DMS 273 (cell line): ENCODE data around the gene TRIM28.
"Not testable (repeated sequence)": the region's sequence is repeated elsewhere in the genome, so short reads cannot be mapped to it uniquely, and the experiment has no call there.

Source experiments
- DNase-seq: peaks from one replicate; lab custom pipeline; 2025; ENCODE audit not compliant: unreplicated experiment; lab: John Stamatoyannopoulos, UW

Gene TRIM28

DNA sequence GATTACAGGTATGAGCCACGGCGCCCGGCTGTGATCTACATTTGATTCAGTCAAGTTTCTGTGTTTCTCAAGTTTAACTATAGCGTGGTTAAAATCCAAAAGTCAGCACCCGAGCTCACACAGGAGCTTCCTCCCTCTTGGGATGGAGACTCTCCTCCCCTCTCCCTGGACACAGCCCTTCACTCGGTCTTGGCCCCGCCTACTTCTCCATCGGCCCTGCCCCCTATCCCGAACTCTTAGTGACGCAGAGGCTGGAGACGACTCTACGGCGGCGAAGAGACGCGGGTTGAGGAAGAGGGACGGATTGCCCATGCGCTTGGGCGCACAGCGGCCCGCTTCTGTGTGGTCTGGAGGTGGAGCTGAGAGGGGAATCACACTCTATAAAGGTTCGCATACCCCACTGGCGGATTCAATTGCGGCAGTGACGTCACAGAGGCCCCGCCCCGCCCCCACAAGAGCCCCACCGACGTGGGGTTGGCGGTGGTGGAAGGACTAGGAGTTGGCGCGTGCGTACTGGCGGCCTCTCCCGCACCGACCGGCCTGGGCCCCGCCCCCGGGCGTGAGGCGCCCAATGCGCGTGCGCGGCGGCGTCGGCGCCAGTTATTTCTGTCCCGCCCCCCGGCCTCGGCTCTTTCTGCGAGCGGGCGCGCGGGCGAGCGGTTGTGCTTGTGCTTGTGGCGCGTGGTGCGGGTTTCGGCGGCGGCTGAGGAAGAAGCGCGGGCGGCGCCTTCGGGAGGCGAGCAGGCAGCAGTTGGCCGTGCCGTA, at the start of gene TRIM28:
Gene TRIM28 (plus strand): TSS at position 239 of the 765 bp plus-strand sequence. CDS start 694 bp downstream, outside the sequence.
- no peak for DNase-seq

- DNase-seq, result no peak
Measured at GRCh38 chr19:58497634-58498170, 46.2 kb upstream of the TRIM28 start.

DNA sequence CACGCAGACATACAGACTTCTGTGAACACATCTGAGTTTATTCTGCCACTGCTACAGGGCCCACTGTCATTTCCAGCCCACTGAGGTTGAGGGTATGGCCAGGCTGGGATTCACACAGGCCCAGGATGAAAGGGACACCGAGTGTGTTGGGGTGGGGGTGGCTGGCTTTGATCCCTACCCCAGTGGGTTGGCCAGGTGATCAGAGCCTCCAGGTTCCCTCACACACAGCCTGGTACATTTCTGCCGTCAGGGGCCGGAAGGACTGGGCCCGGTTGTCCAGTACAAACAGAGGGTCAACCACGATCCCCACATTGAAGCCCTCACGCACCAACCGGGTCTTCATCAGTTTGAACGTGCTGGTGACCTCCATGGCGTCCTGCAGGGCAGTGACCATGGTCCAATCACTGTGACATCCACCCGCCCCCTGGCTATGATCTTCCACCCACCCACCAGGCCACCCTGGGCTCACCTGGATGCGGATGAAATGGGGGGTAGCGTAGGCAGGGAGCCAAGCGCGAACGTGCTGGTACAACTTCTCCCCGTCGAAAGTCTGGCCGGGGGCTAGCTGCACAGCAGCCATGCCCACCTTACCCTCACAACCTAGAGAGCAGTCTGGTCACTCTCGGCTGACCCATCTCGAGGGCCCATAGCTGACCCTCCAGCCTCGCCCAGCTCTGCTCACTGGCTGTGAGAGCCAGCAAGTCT, 45.4 kb upstream of the TRIM28 start:
- DNase-seq, result no peak

DNA sequence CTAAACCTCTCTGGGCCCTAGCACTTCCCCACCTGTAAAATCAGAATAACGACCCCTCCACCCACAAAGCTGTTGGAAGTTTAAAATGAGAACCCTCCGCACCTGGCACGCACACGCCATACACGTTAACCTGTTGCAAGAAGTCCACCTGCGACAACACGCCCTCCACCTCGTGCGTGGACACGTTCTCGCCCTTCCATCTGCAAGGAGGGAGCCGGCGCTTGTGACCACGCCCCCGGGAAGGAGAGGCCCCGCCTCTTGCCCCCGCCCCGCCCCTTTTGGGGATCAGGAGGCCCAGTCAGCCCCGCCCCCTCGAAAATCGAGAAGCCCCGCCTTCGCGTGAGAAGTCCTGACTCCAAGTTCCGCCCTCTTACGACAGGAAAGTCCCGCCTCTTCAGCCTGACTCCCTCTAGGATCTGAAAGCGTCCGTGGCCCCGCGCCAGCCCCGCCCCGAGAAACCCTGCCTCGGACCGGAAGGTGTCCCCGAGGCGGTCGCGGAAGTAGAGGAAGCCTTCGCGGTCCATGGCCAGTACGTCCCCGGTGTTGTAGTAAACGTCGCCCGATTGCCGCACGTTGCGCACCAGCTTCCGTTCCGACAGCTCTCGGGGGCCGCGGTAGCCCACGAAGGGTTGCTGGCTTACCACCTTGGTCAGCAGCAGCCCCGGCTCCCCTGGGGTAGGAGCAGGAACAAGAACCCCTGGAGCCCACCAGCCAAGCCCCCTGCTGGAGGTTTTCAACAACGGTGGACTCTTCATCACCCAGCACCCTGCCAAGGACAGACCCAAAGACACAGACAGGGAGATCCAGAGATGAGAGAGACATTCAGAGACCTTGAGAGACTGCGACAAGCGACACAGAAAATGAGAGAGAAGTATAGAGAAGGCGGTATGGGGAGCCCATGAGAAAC, 44.6 kb upstream of the TRIM28 start:
- DNase-seq, result peak; percentile 100

DNA sequence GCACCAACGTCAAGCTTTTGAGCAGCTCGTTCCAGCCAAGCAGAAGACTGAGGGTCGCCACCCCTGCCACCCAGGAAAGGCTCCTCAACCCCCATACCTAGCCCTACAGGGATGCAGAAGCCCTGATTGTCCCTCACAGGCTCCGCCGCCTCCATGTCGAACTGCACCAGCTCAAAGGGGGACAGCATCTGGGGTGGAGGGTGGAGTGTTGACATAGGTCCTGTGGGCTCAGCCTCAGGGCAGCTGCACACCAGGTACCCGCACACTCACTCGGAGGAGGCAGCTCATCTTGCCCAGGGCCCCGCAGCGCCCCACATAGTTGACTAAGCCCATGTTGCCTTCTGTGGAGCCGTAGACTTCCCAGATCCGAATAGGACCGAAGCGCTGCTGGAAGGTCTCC, 43.6 kb upstream of the TRIM28 start:
- DNase-seq, result no peak

GRCh38 chr19:58507602-58508223, 36.2 kb upstream of the TRIM28 start:
- not testable (repeated sequence) for DNase-seq

- no peak for DNase-seq
Measured at GRCh38 chr19:58509731-58510083, 34.2 kb upstream of the TRIM28 start.

GRCh38 chr19:58510084-58510862, 33.6 kb upstream of the TRIM28 start:
- no peak for DNase-seq

DNA sequence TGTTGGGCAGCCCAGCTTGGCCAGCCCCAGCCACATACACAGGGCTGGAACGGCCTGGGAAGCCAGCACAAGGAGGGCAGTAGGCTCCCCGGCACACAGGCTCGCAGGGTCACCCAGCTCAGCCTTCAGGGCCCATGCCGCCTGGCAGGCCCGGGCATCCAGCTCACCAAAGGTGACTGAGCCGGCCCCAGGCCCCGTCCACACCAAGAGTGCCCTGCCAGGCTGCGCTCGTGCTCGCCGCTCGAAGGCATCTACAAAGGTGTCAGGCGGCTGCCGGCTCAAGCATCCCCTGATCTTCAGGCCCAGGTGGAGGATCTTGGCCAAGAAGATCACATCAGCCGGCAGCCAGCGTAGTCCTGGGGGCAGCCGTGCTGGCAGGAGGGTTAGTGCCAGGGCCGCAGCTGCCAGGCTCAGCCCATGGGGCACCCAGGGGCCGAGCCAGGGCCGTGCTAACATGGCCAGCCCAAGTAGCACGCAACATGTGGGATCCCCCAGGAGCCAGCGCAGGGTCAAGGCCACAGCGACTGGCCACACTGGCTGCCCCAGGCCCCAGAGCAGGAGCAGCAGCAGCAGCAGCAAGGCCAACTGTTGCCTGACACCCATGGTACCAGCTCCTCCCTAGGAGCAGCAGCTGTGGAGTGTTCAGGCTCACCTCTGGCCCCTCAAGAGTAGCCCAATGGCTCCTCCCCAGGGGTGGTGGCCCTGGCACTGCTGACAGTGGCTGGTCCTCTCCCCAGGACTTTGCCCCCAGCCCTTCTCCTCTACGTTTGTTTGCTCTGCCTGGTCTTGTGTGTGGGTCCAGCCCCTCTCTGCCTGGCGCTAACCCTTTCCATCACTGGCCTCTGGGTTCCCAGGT, 32.3 kb upstream of the TRIM28 start, which contains the start of gene SLC27A5:
Gene SLC27A5 (minus strand): TSS at position 640 of the 856 bp plus-strand sequence. CDS start 37 bp downstream, at position 603.
- no peak for DNase-seq

DNA sequence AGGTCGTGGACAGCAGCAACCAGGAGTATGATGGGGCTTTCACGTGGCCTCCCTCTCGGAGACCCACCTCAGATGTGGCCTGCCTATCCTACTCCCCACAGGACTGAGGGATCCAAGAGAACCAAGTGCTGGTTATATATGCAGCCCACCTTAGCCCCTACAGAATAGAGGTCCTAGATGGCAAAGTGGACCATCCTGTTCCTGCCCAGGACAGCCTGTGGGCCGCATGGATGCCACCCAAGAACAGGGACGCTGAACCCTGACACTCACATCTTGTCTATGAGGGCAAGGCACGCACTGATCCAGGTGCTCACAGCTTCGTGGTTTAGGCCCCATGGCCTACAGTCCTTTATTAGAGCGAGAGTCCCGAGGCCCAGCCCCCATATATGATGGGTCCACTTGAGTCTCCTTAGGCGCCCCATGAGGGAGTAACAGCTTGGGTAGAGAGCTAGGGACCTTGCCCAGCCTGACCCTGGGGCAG, 30.6 kb upstream of the TRIM28 start:
- no peak for DNase-seq

DNA sequence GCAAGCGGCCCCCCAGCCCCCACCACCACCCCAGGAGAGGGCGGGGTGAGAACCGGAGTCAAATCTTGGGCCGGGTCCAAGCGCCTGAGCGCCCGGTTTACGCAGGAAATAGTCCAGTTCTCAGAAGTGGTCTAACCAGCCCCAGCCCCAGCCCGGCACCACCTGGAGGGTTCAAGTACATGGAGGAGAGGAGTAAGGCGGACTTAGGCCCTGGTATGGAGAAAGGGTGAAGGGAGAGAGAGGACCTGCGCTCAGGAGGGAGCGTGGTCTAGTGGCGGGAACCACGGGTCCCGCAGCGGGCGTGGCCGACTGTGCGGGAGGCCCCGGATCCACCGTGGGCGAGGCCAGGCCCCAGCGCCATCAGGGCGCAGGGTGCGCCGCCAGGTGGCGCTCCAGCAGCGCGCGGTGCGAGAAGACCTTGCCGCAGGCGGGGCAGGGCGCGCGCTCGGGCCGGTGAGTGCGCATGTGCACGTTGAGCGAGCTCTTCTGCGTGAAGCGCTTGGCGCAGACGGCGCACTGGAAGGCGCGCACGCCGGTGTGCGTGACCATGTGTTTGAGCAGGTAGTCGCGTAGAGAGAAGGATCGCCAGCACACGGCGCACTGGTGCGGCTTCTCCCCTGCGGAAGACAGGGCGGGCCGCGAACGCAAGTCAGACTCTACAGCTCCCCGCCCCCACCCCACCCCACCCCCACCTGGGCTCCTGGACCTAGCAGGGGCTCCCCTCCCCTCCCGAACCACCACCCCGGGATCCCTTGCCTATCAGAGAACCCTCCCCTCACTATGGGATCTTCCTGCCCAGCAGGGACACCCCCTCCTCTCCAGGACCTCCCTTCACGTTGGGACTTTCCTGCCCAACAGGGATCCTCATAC, 29.9 kb upstream of the TRIM28 start:
- peak; percentile 99 for DNase-seq

DNA sequence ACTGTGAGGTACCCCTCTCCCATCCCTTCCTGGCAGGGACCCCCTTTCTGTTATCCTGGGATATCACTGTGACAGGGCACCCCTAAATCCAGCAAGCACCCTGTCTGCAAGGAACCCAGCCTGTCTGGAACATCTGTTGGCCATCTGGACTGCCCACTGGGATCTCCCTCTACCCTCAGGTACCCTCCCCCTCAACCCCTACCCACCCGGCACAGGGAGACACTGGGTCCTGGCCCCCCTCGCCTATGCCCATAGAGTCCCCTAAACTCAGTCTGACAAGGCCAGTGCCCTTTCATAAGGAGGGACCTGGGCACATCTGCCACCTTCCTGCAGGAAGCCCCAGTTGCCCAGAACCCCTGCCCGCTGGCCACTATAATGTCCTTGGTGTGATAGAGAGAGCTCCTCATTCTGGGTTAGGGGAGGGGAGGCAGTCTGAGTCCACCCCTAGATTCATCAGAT, 29.3 kb upstream of the TRIM28 start:
- DNase-seq, result no peak

GRCh38 chr19:58515259-58515658, 28.6 kb upstream of the TRIM28 start:
- no peak for DNase-seq

DNA sequence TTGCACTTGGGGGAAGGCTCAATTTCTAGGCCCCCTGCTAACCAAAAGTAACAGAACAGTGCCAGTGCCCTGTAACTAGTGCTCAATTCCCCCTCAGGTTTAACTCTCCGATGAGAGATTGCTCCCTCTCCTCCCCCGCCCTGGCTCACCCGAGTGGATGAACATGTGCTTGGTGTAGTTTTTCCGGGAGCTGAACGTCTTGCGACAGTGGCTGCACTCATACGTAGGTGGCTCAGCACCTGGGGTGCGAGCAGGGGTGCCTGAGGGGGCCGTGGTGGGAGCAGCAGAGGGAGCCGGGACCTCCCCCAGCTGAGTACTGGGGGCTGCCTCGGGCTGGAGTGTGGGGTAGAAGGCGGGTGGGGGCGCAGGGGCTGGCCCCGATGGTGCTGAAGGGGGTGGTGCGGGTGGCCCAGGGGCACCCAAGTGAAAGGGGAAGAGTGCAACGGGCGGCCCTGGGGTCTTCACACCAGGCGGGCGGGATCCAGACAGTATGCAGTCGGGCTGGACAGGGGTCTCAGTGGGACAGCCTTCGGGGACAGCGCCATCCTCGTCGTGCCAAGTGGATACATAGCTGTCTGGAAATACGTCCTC, 27.5 kb upstream of the TRIM28 start:
- peak; percentile 75 for DNase-seq

DNA sequence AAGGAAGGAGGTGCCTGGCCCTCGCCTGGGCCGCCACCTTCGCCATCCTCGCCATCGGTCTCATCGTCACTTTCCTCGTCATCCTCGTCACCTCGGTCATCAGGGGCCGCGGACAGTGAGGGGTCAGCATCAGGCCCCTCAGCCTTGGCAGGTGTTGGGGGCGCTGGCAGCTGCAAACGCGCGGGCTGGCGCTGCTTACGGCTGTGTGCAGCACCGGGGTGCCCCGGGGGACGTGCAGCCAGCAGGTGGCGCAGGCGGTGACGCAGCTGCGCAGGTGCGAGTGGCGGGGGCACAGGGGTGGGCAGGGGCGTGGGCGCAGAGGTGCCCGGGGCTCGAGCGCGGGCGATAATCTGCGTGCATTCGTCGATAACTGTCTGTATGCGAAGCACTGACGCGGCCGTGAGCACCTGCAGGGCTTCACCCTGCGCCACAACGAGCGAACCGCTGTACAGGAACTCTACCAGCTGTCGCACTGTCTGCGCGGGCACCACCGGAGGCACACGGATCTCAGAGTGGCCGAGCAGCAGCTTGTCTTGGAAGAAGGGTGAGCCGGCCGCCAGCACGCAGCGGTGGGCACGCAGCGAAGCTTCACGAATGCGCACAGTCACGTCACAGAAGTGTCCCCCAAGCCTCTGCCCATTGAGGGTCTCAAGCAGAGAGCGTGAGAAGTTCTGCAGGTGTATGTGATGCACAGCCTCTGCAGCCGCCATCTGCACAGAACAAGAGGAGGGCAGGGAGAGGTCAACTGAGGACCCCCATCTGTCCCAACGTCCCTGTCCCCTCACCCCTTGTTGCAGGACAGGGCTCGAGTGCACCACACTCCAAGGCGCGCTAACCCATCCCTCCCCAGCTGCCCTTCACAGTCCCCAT, 26.7 kb upstream of the TRIM28 start:
- no peak for DNase-seq
